GM23338 (cell line): ENCODE data around the gene MYO5C. TPM values are rescaled to one million over a fixed set of nuclear protein-coding genes. Genes with fewer than 3 reads are reported as not detected.

Experiments
- ATAC-seq: fragments of 200-7000 bp; cut with Tn5 transposase; 3 replicates; pipeline ENCODE4 v1.9.1; 2020
- DNase-seq: peaks from one replicate; pipeline ENCODE4 v3.0.0-alpha.2; 2015; ENCODE audit warnings: low spot score
- H2AFZ ChIP-seq: fragments of 200-600 bp; sonication (generic); 2 replicates; pipeline ENCODE4 v1.8.0; 2016; ENCODE audit warnings: antibody characterized with exemption, mild to moderate bottlenecking, moderate library complexity
- H3F3A ChIP-seq: fragments of 200-600 bp; sonication (generic); replicated peaks from 2 replicates; pipeline ENCODE4 v1.8.0; 2017; ENCODE audit warnings: antibody characterized with exemption, mixed run types, low read depth
- H3K27ac ChIP-seq: fragments of 200-600 bp; sonication (generic); 2 replicates; pipeline ENCODE4 v1.6.1; 2016; ENCODE audit warnings: low read depth
- H3K27me3 ChIP-seq: fragments of 200-600 bp; sonication (generic); 2 replicates; pipeline ENCODE4 v1.8.0; 2016; ENCODE audit warnings: mild to moderate bottlenecking, mixed run types, moderate library complexity; ENCODE audit not compliant: insufficient read depth
- H3K36me3 ChIP-seq: fragments of 200-600 bp; sonication (generic); 2 replicates; pipeline ENCODE4 v1.8.0; 2016; ENCODE audit warnings: mild to moderate bottlenecking; ENCODE audit not compliant: insufficient read depth
- H3K4me1 ChIP-seq: fragments of 200-600 bp; sonication (generic); 2 replicates; pipeline ENCODE4 v1.8.0; 2016; ENCODE audit warnings: mild to moderate bottlenecking, moderate library complexity; ENCODE audit not compliant: insufficient read depth
- H3K4me2 ChIP-seq: fragments of 200-600 bp; sonication (generic); 2 replicates; pipeline ENCODE4 v1.7.1; 2017; ENCODE audit warnings: mixed run types
- H3K4me3 ChIP-seq: fragments of 200-600 bp; sonication (generic); 2 replicates; pipeline ENCODE4 v1.6.1; 2016; ENCODE audit warnings: mixed run types
- H3K79me2 ChIP-seq: fragments of 200-600 bp; sonication (generic); replicated peaks from 2 replicates; pipeline ENCODE4 v1.8.0; 2017; ENCODE audit warnings: mild to moderate bottlenecking; ENCODE audit not compliant: insufficient read depth
- H3K9me2 ChIP-seq: fragments of 200-600 bp; sonication (generic); 2 replicates; pipeline ENCODE4 v1.8.0; 2017; ENCODE audit not compliant: insufficient read depth
- H4K20me1 ChIP-seq: fragments of 200-600 bp; sonication (generic); replicated peaks from 2 replicates; pipeline ENCODE4 v1.8.0; 2017; ENCODE audit warnings: mild to moderate bottlenecking; ENCODE audit not compliant: insufficient read depth
- H3K27ac Mint-ChIP-seq: 2 replicates; pipeline ENCODE4 v1.8.0; 2020; ENCODE audit warnings: inconsistent platforms, mild to moderate bottlenecking, moderate library complexity, mixed read lengths
- H3K27me3 Mint-ChIP-seq: 3 replicates; pipeline ENCODE4 v1.8.0; 2022; ENCODE audit warnings: low read depth, mild to moderate bottlenecking, moderate library complexity, mixed read lengths, inconsistent platforms; ENCODE audit not compliant: insufficient read depth, poor library complexity
- H3K36me3 Mint-ChIP-seq: 3 replicates; pipeline ENCODE4 v1.8.0; 2021; ENCODE audit warnings: low read depth, mild to moderate bottlenecking, inconsistent platforms, moderate library complexity, mixed read lengths
- H3K4me1 Mint-ChIP-seq: 3 replicates; pipeline ENCODE4 v1.8.0; 2020; ENCODE audit warnings: mild to moderate bottlenecking, inconsistent platforms, mixed read lengths
- H3K4me3 Mint-ChIP-seq: 3 replicates; pipeline ENCODE4 v1.8.0; 2021; ENCODE audit warnings: moderate library complexity, mild to moderate bottlenecking, inconsistent platforms, mixed read lengths
- H3K9me3 Mint-ChIP-seq: 3 replicates; pipeline ENCODE4 v1.8.0; 2020; ENCODE audit warnings: moderate library complexity, mild to moderate bottlenecking, inconsistent platforms, mixed read lengths
- CREB1 ChIP-seq: fragments of 250-450 bp; sonication (Bioruptor Pico); IDR thresholded peaks from 2 replicates; pipeline ENCODE4 v1.5.0; 2020; ENCODE audit warnings: low read depth, mild to moderate bottlenecking, moderate library complexity
- EZH2phosphoT487 ChIP-seq: fragments of 200-600 bp; sonication (generic); IDR thresholded peaks from one replicate; pipeline ENCODE4 v1.8.1; 2018; ENCODE audit warnings: antibody characterized with exemption; ENCODE audit not compliant: unreplicated experiment
- JUNB ChIP-seq: IDR thresholded peaks from one replicate; pipeline ENCODE4 v1.6.1; 2016; ENCODE audit warnings: antibody characterized with exemption; ENCODE audit not compliant: unreplicated experiment
- NANOG ChIP-seq: IDR thresholded peaks from 2 replicates; pipeline ENCODE4 v1.6.1; 2016; ENCODE audit warnings: antibody characterized with exemption, borderline replicate concordance
- ZNF114 ChIP-seq: fragments of 250-450 bp; sonication (Bioruptor Pico); IDR thresholded peaks from 2 replicates; pipeline ENCODE4 v1.5.0; 2020; ENCODE audit warnings: mild to moderate bottlenecking, moderate library complexity
- polyA plus RNA-seq: library from polyadenylated mRNA; unstranded; fragments of >200 nt; fragmentation: Nextera tagmentation; extraction: Ambion mirVana; gene quantifications from 2 replicates; pipeline ENCODE4 v1.2.1, GENCODE V29; 2016
- total RNA-seq: library from RNA; depleted of rRNA; stranded (reverse); fragments of >200 nt; shearing (Covaris generic); gene quantifications from 2 replicates; pipeline ENCODE4 v1.2.3, GENCODE V29; 2014
- TF ChIP-seq, protein P1 (sequence below): fragments of 250-450 bp; sonication (Bioruptor Pico); IDR thresholded peaks from 2 replicates; pipeline ENCODE4 v1.5.0; 2020; ENCODE audit warnings: mild to moderate bottlenecking, moderate library complexity
- TF ChIP-seq, protein P2 (sequence below), 2 experiments: fragments of 200-600 bp in 1 of 2; sonication (generic) in 1 of 2; conservative IDR thresholded peaks; 2 replicates each; pipeline versions ENCODE4 v1.5.1 to v1.6.1; 2016 to 2017; ENCODE audit warnings: antibody characterized with exemption in 2 of 2, low read depth in 2 of 2, mild to moderate bottlenecking in 2 of 2, moderate library complexity in 1 of 2

The MYO5C gene
- total and polyA plus RNA-seq, 2 experiments from 2014 or later: 7.9 to 28.8 TPM

DNA sequence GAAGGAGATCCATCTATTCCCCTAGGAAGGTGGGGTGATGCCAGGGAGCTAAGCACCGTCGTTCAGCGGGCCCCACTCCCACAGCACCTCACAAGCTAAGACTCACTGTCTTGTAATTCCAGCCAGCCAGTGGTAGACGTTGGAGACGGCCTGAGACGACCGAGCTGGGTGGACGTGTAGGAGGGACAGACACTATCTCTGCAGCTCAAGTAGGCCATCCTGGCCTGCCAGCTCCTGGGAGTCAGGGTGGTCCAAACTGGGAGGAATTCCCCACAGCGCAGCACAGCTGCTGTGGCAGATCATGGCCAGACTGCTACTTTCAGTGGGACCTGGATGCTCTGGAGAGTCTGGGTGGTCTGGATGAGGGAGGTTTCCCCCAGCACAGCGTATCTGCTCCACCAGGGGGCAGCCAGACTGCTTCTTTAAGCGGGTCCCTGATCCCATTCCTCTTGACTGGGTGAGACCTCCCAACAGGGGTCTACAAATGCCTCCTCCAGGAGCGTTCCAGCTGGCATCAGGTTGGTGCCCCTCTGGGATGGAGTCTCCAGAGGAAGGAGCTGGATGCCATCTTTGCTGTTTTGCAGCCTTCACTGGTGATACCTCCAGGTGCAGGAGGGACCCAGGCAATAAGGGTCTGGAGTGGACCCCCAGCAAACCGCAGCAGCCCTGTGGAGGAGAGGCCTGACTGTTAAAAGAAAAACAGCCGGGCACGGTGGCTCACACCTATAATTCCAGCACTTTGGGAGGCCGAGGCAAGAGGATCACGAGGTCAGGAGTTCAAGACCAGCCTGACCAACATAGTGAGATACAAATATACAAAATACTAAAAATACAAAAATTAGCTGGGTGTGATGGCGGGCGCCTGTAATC, 132.0 kb downstream of the MYO5C start:
- no peak overlapping the region for H3K4me2 ChIP-seq
- Mint-ChIP-seq H3K4me1 (peaks cover 18% of the 10 kb centered on the region), H3K9me3 (no peaks in the 10 kb centered on the region), H3K27ac (no peak overlapping the region), H3K4me3 (no peak overlapping the region), H3K36me3 (peaks cover 3% of the 10 kb centered on the region), H3K27me3 (peaks cover 2% of the 10 kb centered on the region)
- no peaks in the 10 kb centered on the region for H3K36me3 ChIP-seq
- H3K79me2 ChIP-seq: peaks cover 31% of the 10 kb centered on the region
- H3K4me1 ChIP-seq: no peaks in the 10 kb centered on the region
- H3F3A ChIP-seq: no peaks in the 10 kb centered on the region
- H3K27me3 ChIP-seq: no peaks in the 10 kb centered on the region
- no peak overlapping the region for H3K4me3 ChIP-seq
- H3K9me2 ChIP-seq: 0 out of 2 replicates have a peak, but pooled peaks cover 4% of the 10 kb centered on the region
- H2AFZ ChIP-seq: no peak overlapping the region
- peaks cover 8% of the 10 kb centered on the region for H4K20me1 ChIP-seq
- TF ChIP-seq, protein P1, sequence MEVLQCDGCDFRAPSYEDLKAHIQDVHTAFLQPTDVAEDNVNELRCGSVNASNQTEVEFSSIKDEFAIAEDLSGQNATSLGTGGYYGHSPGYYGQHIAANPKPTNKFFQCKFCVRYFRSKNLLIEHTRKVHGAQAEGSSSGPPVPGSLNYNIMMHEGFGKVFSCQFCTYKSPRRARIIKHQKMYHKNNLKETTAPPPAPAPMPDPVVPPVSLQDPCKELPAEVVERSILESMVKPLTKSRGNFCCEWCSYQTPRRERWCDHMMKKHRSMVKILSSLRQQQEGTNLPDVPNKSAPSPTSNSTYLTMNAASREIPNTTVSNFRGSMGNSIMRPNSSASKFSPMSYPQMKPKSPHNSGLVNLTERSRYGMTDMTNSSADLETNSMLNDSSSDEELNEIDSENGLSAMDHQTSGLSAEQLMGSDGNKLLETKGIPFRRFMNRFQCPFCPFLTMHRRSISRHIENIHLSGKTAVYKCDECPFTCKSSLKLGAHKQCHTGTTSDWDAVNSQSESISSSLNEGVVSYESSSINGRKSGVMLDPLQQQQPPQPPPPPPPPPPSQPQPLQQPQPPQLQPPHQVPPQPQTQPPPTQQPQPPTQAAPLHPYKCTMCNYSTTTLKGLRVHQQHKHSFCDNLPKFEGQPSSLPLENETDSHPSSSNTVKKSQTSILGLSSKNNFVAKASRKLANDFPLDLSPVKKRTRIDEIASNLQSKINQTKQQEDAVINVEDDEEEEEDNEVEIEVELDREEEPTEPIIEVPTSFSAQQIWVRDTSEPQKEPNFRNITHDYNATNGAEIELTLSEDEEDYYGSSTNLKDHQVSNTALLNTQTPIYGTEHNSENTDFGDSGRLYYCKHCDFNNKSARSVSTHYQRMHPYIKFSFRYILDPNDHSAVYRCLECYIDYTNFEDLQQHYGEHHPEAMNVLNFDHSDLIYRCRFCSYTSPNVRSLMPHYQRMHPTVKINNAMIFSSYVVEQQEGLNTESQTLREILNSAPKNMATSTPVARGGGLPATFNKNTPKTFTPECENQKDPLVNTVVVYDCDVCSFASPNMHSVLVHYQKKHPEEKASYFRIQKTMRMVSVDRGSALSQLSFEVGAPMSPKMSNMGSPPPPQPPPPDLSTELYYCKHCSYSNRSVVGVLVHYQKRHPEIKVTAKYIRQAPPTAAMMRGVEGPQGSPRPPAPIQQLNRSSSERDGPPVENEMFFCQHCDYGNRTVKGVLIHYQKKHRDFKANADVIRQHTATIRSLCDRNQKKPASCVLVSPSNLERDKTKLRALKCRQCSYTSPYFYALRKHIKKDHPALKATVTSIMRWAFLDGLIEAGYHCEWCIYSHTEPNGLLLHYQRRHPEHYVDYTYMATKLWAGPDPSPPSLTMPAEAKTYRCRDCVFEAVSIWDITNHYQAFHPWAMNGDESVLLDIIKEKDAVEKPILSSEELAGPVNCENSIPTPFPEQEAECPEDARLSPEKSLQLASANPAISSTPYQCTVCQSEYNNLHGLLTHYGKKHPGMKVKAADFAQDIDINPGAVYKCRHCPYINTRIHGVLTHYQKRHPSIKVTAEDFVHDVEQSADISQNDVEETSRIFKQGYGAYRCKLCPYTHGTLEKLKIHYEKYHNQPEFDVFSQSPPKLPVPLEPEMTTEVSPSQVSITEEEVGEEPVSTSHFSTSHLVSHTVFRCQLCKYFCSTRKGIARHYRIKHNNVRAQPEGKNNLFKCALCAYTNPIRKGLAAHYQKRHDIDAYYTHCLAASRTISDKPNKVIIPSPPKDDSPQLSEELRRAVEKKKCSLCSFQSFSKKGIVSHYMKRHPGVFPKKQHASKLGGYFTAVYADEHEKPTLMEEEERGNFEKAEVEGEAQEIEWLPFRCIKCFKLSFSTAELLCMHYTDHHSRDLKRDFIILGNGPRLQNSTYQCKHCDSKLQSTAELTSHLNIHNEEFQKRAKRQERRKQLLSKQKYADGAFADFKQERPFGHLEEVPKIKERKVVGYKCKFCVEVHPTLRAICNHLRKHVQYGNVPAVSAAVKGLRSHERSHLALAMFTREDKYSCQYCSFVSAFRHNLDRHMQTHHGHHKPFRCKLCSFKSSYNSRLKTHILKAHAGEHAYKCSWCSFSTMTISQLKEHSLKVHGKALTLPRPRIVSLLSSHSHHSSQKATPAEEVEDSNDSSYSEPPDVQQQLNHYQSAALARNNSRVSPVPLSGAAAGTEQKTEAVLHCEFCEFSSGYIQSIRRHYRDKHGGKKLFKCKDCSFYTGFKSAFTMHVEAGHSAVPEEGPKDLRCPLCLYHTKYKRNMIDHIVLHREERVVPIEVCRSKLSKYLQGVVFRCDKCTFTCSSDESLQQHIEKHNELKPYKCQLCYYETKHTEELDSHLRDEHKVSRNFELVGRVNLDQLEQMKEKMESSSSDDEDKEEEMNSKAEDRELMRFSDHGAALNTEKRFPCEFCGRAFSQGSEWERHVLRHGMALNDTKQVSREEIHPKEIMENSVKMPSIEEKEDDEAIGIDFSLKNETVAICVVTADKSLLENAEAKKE (CRISPR knock-in tag): no peak
- TF ChIP-seq, protein P2, sequence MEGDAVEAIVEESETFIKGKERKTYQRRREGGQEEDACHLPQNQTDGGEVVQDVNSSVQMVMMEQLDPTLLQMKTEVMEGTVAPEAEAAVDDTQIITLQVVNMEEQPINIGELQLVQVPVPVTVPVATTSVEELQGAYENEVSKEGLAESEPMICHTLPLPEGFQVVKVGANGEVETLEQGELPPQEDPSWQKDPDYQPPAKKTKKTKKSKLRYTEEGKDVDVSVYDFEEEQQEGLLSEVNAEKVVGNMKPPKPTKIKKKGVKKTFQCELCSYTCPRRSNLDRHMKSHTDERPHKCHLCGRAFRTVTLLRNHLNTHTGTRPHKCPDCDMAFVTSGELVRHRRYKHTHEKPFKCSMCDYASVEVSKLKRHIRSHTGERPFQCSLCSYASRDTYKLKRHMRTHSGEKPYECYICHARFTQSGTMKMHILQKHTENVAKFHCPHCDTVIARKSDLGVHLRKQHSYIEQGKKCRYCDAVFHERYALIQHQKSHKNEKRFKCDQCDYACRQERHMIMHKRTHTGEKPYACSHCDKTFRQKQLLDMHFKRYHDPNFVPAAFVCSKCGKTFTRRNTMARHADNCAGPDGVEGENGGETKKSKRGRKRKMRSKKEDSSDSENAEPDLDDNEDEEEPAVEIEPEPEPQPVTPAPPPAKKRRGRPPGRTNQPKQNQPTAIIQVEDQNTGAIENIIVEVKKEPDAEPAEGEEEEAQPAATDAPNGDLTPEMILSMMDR (conservative IDR thresholded peaks at IDR 0.05; ENCODE audit: low read depth in 2 of 2): peak; percentile 69 to 73
- no peak for TF ChIP-seq NANOG
- TF ChIP-seq CREB1 (CRISPR knock-in tag): no peak
- no peak for TF ChIP-seq JUNB
- TF ChIP-seq ZNF114 (CRISPR knock-in tag): no peak
- TF ChIP-seq EZH2phosphoT487: no peak
- peak; percentile 88 for DNase-seq
- peak; percentile 97 for ATAC-seq
- 0 out of 2 replicates have a peak overlapping the region, but pooled peaks have one; percentile 59 for H3K27ac ChIP-seq
